ENCODE results near the gene MASP2. TPM values are rescaled to one million over a fixed set of nuclear protein-coding genes. Genes with fewer than 3 reads are reported as not detected.
A peak's percentile ranks its signal among the peaks of the same experiment; 100 is the strongest.
"Not testable (repeated sequence)": the region's sequence is repeated elsewhere in the genome, so short reads cannot be mapped to it uniquely, and the experiment has no call there.

Gene MASP2
- total and polyA plus RNA-seq, 2 donors (not counting 1 experiment from before 2014, with no cell fraction given): not detected

DNA sequence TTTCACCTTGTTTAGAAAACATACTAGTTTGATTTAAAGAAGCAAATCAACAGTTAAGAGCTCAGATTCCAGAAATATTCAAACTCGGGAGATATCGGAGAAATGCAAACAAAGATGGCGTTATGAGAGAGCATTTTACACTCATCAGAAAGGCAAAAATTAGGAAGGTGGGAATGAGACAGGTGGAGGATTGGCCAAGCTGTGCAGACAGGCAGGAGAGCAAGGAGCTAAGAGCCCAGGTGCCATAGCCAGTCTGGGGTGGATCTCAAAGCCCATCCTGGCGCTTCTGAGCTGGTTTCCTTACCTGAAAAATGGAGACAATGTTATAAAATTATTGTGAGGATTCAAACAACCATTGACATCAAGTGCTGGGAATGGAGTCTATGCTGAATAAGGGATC, 54.2 kb downstream of the MASP2 start:
- Histone ChIP-seq H3K4me1 (ENCODE audit: control insufficient read depth, extremely low read depth, insufficient read depth, low read length) (no peaks in the 10 kb centered on the region), H3K4me3 (replicated peaks in 1 of 4; ENCODE audit: control extremely low read depth in 1 of 4, insufficient read depth in 1 of 4, low read depth in 3 of 4, low read length in 4 of 4) (no peak overlapping the region), H3K27ac (ENCODE audit: insufficient read depth, low read length) (no peak overlapping the region), H3K9me3 (ENCODE audit: control insufficient read depth, insufficient read depth, low read depth, low read length) (no peaks in the 10 kb centered on the region), H4K20me1 (ENCODE audit: control insufficient read depth, extremely low read depth, insufficient read depth, low read length) (no peaks in the 10 kb centered on the region), H3K79me2 (ENCODE audit: control insufficient read depth, insufficient read depth, low read length) (no peaks in the 10 kb centered on the region), H3K4me2 (ENCODE audit: extremely low read depth, insufficient read depth, low read length) (no peak overlapping the region), H3K27me3 (ENCODE audit: control insufficient read depth, insufficient read depth, low read length) (peaks cover 5% of the 10 kb centered on the region), H3K9ac (ENCODE audit: insufficient read depth, low read length) (no peak overlapping the region), H3K36me3 (ENCODE audit: control insufficient read depth, insufficient read depth, low read length) (no peaks in the 10 kb centered on the region), H2AFZ (ENCODE audit: low read length) (no peak overlapping the region)
- TF ChIP-seq, protein P1, sequence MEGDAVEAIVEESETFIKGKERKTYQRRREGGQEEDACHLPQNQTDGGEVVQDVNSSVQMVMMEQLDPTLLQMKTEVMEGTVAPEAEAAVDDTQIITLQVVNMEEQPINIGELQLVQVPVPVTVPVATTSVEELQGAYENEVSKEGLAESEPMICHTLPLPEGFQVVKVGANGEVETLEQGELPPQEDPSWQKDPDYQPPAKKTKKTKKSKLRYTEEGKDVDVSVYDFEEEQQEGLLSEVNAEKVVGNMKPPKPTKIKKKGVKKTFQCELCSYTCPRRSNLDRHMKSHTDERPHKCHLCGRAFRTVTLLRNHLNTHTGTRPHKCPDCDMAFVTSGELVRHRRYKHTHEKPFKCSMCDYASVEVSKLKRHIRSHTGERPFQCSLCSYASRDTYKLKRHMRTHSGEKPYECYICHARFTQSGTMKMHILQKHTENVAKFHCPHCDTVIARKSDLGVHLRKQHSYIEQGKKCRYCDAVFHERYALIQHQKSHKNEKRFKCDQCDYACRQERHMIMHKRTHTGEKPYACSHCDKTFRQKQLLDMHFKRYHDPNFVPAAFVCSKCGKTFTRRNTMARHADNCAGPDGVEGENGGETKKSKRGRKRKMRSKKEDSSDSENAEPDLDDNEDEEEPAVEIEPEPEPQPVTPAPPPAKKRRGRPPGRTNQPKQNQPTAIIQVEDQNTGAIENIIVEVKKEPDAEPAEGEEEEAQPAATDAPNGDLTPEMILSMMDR (conservative IDR thresholded peaks at IDR 0.05 in 1 of 2, IDR thresholded peaks at IDR 0.05 in 1 of 2; ENCODE audit: low read depth in 1 of 2, low read length in 2 of 2): no peak
- TF ChIP-seq EZH2 (IDR thresholded peaks at IDR 0.05; ENCODE audit: low read length, missing control alignments): no peak
- no peak for DNase-seq (ENCODE audit: low read depth in 2 of 2)

DNA sequence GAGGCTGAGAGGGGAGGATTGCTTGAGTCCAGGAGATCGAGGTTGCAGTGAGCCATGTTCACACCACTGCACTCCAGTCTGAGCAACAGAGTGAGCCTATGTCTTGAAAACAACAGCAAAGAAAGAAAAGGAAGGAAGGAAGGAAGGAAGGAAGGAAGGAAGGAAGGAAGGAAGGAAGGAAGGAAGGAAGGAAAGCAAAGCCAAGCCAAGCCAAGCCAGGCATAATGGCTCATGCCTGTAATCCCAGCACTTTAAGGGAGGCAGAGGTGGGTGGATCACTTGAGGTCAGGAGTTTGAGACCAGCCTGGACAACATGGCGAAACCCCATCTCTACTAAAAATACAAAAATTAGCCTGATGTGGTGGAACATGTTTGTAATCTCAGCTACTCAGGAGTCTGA, 55.0 kb downstream of the MASP2 start:
- not testable (repeated sequence) for H3K27me3 ChIP-seq (ENCODE audit: control insufficient read depth, insufficient read depth, low read length); H3K27ac ChIP-seq (ENCODE audit: insufficient read depth, low read length)

DNA sequence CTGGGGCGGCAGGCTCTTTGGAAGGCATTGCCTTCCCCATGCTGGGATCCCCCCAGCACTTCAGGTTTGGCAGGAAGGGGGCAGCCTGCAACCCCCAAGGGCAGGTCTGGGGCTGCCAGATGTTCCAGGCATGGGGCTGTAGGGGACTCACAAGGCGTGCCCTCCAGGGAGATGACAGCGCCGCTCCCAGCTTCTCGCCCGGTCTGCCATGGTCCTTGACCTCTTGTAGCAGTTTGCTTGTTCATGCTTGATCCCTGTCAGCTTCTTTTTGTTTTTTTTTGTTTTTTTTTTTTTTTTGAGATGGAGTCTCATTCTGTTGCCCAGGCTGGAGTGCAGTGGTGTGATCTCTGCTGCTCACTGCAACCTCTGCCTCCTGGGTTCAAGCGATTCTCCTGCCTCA, 56.2 kb downstream of the MASP2 start:
- TF ChIP-seq, protein P1 (conservative IDR thresholded peaks at IDR 0.05 in 1 of 2, IDR thresholded peaks at IDR 0.05 in 1 of 2; ENCODE audit: low read depth in 1 of 2, low read length in 2 of 2): no peak
- no peak for TF ChIP-seq EZH2 (IDR thresholded peaks at IDR 0.05; ENCODE audit: low read length, missing control alignments)
- no peaks in the 10 kb centered on the region for H4K20me1 ChIP-seq (ENCODE audit: control insufficient read depth, extremely low read depth, insufficient read depth, low read length)
- no peak for DNase-seq (ENCODE audit: low read depth in 2 of 2)
- H3K4me2 ChIP-seq (ENCODE audit: extremely low read depth, insufficient read depth, low read length): no peak overlapping the region
- no peaks in the 10 kb centered on the region for H3K79me2 ChIP-seq (ENCODE audit: control insufficient read depth, insufficient read depth, low read length)
- H3K36me3 ChIP-seq (ENCODE audit: control insufficient read depth, insufficient read depth, low read length): no peaks in the 10 kb centered on the region
- peaks cover 8% of the 10 kb centered on the region for H3K27me3 ChIP-seq (ENCODE audit: control insufficient read depth, insufficient read depth, low read length)
- no peak overlapping the region for H3K27ac ChIP-seq (ENCODE audit: insufficient read depth, low read length)
- H2AFZ ChIP-seq (ENCODE audit: low read length): no peak overlapping the region
- H3K9me3 ChIP-seq (ENCODE audit: control insufficient read depth, insufficient read depth, low read depth, low read length): no peaks in the 10 kb centered on the region
- H3K4me1 ChIP-seq (ENCODE audit: control insufficient read depth, extremely low read depth, insufficient read depth, low read length): no peaks in the 10 kb centered on the region
- no peak overlapping the region for H3K4me3 ChIP-seq (replicated peaks in 1 of 4; ENCODE audit: control extremely low read depth in 1 of 4, insufficient read depth in 1 of 4, low read depth in 3 of 4, low read length in 4 of 4)
- H3K9ac ChIP-seq (ENCODE audit: insufficient read depth, low read length): no peak overlapping the region

More for the DNA sequence above, 55.0 kb downstream of the MASP2 start:
- H3K4me1 ChIP-seq (ENCODE audit: control insufficient read depth, extremely low read depth, insufficient read depth, low read length); H3K4me3 ChIP-seq (replicated peaks in 1 of 4; ENCODE audit: control extremely low read depth in 1 of 4, insufficient read depth in 1 of 4, low read depth in 3 of 4, low read length in 4 of 4); H4K20me1 ChIP-seq (ENCODE audit: control insufficient read depth, extremely low read depth, insufficient read depth, low read length); H3K9ac ChIP-seq (ENCODE audit: insufficient read depth, low read length); H3K4me2 ChIP-seq (ENCODE audit: extremely low read depth, insufficient read depth, low read length); H3K9me3 ChIP-seq (ENCODE audit: control insufficient read depth, insufficient read depth, low read depth, low read length); H3K79me2 ChIP-seq (ENCODE audit: control insufficient read depth, insufficient read depth, low read length); H2AFZ ChIP-seq (ENCODE audit: low read length); H3K36me3 ChIP-seq (ENCODE audit: control insufficient read depth, insufficient read depth, low read length); DNase-seq (ENCODE audit: low read depth in 2 of 2): not testable (repeated sequence)

DNA sequence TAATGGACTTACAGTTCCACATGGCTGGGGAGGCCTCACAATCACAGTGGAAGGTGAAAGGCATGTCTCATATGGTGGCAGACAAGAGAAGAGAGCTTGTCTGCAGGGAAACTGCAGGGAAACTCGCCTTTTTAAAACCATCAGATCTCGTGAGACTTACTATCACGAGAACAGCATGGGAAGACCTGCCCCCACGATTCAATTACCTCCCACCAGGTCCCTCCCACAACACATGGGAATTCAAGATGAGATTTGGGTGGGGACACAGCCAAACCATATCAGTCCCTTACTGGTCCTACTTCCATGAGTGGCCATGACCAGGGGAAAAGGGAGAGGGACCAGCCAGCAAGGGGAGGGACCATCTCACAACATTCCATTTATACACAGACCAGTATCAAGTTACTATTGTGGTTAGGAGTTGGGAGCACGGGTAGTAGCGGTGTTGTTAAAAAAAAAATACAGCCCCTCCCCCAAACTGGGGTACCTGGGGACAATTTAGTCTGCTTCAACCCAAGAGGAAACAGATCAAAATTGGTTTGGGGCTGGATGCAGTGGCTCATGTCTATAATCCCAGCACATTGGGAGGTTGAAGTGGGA, 57.0 kb downstream of the MASP2 start:
- H3K4me2 ChIP-seq (ENCODE audit: extremely low read depth, insufficient read depth, low read length); H4K20me1 ChIP-seq (ENCODE audit: control insufficient read depth, extremely low read depth, insufficient read depth, low read length); H3K79me2 ChIP-seq (ENCODE audit: control insufficient read depth, insufficient read depth, low read length); H3K4me3 ChIP-seq (replicated peaks in 1 of 4; ENCODE audit: control extremely low read depth in 1 of 4, insufficient read depth in 1 of 4, low read depth in 3 of 4, low read length in 4 of 4); H2AFZ ChIP-seq (ENCODE audit: low read length); H3K9me3 ChIP-seq (ENCODE audit: control insufficient read depth, insufficient read depth, low read depth, low read length); H3K4me1 ChIP-seq (ENCODE audit: control insufficient read depth, extremely low read depth, insufficient read depth, low read length); H3K9ac ChIP-seq (ENCODE audit: insufficient read depth, low read length); H3K27ac ChIP-seq (ENCODE audit: insufficient read depth, low read length); H3K36me3 ChIP-seq (ENCODE audit: control insufficient read depth, insufficient read depth, low read length): not testable (repeated sequence)
- peak in 1 of 2 donors; percentile 37 for DNase-seq (ENCODE audit: low read depth in 2 of 2)
- peaks cover 11% of the 10 kb centered on the region for H3K27me3 ChIP-seq (ENCODE audit: control insufficient read depth, insufficient read depth, low read length)

All from fibroblast of lung (primary cell).